Right ventricle myocardium superior (tissue), 1 donor: ENCODE measurements around the gene CDC123. TPM values are rescaled to one million over a fixed set of nuclear protein-coding genes. Genes with fewer than 3 reads are reported as not detected.
"Not testable (repeated sequence)": the region's sequence is repeated elsewhere in the genome, so short reads cannot be mapped to it uniquely, and the experiment has no call there.

ENCODE experiments used
- ATAC-seq: fragments of 200-7000 bp; cut with Tn5 transposase; one replicate; pipeline ENCODE4 v1.9.1; 2020; ENCODE audit warnings: mild to moderate bottlenecking; ENCODE audit not compliant: poor library complexity
- DNase-seq: peaks from one replicate; pipeline ENCODE4 v3.0.0-alpha.2; 2020
- intact Hi-C: fragments of 100-400 bp; cut with DNase I; formaldehyde crosslinking; loops from one replicate; pipeline ENCODE4 v1.11.2; 2022
- total RNA-seq: library from RNA; stranded (reverse); fragmentation: NEBNext Ultra II Directional; extraction: Animal tissue kit (Norgen Biotek cat#: 25700); gene quantifications from one replicate; pipeline ENCODE4 v1.2.1, GENCODE V29; 2021
- donor health status: DM: no; HTN: yes; CAD: no; lungs with severe emphysema.

CDC123 gene
- total RNA-seq, 1 donor from 2014 or later: 49.5 TPM

DNA sequence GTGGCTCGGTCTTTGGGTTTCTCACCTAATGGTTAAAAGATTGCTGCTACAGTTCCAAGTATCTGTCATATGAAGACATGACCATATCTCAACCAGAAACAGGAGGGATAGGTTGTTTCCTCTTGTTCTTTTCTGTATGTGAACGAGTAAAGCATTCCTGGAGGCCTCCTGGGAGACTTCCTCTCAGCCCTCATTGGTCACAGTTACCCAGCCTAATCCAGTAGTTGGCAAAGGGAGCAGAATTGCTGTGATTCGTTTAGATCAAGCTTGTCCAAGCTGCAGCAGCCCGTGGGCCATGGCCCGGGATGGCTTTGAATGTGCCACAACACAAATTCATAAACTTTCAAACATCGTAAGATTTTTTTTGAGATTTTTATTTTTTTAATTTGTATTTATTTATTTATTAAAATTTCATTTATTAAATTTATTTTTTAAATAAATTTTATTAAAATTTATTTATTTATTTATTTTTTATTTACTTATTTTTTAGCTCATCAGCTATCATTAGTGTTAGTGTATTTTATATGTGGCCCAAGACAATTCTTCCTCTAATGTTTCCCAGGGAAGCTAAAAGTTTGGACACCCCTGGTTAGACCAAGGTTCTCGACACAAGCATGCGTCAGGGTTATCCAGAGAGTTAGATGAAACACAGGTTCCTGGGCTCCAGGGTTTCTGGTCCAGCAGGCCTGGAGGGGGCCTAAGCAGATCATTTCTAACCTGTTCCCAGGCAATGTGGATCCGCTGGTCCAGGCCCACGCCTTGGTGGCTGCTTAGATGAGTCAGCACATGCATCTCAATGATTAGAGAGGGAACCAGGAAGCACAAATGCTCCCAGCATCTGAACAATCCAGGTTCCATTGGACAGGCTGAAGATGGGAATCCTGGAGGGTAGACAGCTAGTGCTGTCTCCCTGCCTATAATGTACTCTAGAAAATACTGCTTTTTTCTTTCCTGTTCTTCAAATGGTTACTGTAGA, 25.6 kb downstream of the CDC123 start:
- intact Hi-C loops: no loop called here
- ATAC-seq (no peak), DNase-seq (no peak)

DNA sequence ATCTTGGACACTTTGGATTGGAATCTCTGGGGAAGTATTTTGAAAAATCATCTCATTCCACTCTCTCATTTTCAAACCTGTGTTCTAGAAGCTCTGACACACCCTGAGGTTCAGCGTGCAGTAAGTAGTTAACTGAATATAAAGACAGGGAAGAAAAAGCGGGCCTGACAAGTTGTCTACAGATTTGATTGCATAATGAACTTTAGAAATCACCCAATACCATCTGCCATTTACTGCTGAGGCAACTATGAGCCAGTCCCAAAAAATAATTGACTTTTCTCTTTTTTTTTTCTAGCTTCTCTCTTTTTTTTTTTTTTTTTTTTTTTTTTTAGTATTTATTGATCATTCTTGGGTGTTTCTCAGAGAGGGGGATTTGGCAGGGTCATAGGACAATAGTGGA, 29.5 kb downstream of the CDC123 start:
- intact Hi-C loops: no loop called here

DNA sequence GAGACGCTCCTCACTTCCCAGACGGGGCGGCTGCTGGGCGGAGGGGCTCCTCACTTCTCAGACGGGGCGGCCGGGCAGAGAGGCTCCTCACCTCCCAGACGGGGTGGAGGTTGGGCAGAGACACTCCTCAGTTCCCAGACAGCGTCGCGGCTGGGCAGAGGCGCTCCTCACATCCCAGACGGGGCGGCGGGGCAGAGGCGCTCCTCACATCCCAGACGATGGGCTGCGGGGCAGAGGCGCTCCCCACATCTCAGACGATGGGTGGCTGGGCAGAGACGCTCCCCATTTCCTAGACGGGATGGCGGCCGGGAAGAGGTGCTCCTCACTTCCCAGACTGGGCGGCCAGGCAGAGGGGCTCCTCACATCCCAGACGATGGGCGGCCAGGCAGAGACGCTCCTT, 30.4 kb downstream of the CDC123 start:
- DNase-seq, intact Hi-C loops: not testable (repeated sequence)

More for the DNA sequence above, 29.5 kb downstream of the CDC123 start:
- ATAC-seq: no peak
- no peak for DNase-seq

DNA sequence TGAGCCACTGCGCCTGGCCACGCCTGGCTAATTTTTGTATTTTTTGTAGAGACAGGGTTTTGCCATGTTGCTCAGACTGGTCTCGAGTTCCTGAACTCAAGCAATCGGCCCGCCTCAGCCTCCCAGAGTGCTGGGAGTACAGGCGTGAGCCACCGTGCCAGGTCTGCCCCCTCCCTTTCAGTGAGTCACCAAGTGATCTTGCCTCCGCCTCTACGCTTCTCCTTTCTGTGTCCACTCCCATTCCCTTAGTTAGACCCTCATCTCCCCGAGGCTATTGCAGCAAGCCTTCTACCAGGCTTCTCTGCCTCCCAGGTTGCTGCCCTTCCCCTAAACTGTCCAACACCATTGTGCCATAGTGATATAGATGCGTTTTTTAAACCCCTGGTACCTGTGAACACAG, 32.9 kb downstream of the CDC123 start:
- intact Hi-C loops: no loop called here
- ATAC-seq (no peak), DNase-seq (no peak)

More for the DNA sequence above, 30.4 kb downstream of the CDC123 start:
- ATAC-seq: not testable (repeated sequence)

DNA sequence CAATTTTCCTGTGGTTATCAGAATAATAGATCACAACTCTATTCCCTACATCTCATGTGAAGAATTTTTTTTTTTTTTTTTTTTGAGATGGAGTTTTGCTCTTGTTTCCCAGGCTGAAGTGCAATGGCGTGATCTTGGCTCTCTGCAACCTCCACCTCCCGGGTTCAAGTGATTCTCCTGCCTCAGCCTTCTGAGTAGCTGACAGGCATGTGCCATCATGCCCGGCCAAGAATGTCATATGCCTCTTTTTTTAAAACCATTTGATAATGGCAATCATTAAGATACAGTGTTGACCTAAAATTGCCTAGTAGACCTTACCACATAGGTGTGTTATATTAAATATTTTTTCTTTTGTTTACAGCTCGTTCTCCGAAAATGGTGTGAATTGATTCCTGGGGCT, 38.7 kb downstream of the CDC123 start:
- ATAC-seq: peak; percentile 68
- DNase-seq, intact Hi-C loops: not testable (repeated sequence)

DNA sequence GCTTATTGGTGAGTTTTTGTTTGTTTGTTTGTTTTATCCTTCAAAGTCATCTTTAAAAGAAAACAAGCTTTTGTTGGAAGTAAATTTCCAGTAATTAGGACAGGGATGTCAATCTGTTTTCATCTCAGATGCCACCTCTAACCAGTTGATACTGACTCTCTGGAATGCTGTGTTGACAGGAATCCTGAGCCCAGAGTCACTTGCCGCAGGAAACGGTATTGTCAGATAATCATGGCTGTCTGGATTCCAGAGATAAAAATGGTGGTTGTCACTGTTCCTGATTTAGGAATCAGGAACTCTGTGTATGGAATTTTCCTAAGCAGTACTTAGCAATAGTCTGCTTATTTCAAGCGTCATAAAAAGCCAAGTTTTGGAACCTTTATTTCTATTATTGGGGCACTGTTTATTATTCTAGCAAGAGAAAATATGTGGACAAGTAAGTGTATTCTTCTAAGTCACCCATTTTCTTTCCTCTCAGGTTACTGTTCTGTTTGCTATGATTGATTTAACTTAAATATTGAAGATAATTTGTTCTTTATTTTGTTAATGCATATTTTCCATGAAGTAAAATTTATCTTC, 39.2 kb downstream of the CDC123 start:
- ATAC-seq (peak; percentile 89), DNase-seq (no peak)
- intact Hi-C loops: no loop called here

DNA sequence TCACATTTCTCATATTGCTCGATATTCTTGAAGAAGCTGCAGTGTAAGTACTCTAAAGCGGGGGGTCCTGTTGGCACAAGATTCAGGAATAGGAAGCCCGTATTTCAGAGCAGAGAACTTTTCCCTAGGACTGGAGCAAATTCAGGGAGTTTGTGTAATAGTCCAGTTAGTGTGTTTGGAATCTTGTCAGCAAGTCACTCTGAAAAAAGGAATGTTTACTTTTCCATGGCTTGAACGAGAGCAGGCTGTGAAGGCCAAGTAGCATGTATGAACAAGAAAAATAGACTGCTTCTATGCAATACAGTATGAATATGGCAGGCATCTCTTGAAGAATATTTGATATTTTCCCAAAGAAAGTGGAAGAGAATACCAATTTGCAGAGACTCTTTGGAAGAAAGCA, 39.8 kb downstream of the CDC123 start:
- intact Hi-C loops: no loop called here
- DNase-seq: no peak
- ATAC-seq: peak; percentile 21

DNA sequence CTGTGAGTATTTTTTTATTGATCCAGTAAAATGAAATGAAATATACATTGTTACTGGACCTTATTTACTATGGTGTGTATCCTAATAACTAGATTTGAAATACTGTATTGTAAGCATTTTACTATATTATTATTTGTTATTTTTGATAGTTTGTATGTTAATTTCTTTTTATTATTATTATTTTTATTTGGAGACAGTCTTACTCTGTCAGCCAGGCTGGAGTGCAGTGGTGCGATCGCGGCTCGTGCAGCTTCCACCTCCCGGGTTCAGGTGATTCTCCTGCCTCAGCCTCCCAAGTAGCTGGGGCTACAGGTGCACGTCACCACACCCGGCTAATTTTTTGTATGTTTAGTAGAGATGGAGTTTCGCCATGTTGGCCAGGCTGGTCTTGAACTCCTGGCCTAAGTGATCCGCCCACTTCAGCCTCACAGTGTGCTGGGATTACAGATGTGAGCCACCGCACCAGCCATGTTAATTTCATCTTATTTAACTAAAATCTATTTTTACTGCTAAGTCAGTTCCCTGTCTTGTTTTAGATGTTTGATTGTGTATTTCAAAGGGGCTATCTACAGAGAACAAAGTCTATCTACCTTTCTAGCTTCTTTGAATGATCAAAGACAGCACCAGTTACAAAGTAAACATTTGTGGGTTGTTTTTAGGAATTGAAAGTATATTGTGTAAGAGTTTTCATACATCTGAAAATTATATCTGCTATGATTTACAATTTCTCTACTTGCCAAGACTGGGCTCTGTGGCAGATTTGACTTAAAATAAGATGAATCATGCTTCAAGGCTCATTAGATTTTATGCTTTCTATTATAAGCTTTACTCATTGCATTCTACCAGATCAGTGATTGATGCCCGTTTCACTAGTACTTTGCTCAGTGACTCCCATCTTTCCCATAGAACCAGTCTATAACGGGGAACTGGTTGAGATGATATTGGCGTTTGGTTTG, 41.6 kb downstream of the CDC123 start:
- no peak for ATAC-seq
- intact Hi-C loops: no loop called here
- no peak for DNase-seq

DNA sequence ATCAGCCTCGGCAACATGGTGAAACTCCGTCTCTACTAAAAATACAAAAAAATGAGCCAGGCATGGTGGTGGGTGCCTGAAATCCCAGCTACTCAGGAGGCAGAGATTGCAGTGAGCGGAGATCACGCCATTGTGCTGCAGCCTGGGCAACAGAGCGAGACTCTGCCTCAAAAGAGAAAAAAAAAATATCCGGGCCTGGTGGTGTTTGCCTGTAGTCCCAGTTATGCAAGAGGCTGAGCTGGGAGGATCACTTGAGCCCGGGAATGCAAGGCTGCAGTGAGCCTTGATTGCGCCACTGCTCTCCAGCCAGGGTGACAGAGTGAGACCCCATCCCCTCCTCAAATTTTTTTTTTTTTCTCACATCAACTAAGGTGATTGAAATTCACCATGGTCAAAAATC, 42.8 kb downstream of the CDC123 start:
- ATAC-seq (no peak), DNase-seq (no peak)
- intact Hi-C loops: no loop called here

DNA sequence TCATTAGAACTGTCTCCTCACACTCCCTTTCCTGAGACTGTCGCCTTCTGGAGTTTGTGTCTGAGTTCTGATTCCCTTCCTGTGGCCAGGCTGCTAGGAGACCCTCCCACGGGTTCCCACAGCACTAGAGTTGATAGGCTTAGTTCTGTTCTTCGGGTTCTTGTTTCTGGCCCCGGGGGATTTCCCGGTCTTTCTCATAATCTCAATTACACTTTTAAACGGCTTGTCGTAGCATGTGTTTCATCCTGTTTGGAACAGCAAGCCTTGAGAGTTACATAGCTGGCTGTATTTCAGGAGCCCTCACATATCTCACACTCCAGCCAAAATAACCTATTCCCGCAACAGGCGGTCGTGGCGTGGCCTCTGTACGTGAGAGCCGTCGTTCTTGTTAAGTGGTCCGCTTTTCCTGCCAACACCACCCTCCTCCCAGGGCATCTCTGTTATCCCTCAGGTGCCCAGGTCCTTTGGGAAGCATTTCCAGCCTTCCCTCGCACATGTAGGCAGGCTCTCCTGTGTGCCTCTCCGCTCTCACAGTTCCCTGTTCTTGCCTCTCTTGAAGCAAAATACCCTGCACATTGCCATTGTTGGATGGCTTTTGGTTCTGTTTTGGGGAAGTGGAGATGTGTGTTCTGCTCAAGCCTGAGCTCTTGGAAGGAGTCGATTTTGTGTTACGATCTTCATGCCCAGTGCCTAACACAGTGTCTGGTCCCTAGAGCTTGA, 46.0 kb downstream of the CDC123 start:
- intact Hi-C loops: no loop called here
- DNase-seq: peak; percentile 62
- peak; percentile 86 for ATAC-seq

DNA sequence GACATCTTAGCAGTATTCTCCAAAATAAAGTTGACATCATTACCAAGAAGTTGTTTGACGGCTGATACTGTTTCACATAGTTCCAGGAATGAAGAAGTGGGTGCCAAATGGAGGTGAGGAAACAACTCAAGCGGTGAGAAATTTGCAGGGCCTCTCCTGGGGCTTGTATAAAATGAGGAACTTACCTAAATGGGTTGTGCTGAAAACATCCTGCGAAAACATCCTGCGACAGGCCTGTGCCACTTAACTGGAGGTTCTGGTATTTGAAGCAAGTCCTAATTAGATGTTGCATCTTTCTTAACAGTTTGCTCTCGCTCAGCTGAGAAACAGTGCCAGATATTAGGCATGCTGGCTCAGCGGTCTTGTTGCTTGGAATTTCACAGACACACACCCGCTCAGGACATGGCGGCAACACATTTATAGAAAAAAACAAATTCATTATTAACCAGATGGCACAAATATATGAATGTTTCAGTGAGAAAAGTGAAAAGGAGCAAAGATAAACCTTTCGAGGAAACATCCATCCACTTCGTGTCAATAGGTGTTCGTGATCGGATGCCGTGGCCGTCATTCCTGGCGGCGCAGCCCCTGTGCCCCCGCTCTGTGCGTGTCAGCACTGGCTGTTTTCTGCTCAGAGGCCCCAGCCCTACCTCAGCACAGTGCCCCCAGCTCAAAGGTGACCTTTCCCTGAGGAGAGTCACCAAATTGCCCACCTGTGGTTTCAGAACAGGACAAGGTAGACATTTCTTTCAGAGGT, 48.1 kb downstream of the CDC123 start:
- ATAC-seq (no peak), DNase-seq (no peak)
- intact Hi-C loops: no loop called here

DNA sequence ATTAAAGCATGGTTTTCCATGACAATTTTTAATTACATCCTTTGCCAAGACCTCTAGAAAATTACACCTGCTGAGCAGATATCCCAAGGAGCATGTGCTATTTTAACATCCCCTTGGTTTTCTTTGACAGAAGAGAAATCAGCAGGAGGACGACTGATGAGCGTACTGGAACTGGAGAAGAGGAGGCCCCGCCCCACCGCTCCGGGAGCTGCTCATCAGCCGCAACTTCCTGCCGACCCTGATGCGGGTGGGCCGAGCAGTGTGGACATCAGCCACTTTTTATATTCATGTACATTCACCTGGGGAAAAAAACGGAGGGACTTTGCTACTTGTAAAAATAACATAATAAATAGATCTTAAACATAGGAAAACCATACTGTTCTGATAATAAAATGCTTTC, 54.2 kb downstream of the CDC123 start:
- ATAC-seq (no peak), DNase-seq (peak; percentile 23)
- intact Hi-C loops: no loop called here

DNA sequence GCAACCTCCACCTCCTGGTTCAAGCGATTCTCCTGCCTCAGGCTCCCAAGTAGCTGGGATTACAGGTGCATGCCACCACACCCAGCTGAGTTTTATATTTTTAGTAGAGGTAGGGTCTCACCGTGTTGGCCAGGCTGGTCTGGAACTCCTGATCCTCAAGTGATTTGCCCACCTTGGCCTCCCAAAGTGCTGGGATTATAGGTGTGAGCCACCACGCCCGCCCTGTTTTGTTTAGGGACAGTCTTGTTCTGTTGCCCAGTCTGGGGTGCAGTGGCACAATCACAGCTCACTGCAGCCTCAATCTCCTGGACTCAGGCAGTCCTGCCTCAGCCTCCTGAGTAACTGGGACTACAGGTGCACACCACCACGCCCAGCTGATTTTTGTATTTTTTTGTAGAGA, 54.7 kb downstream of the CDC123 start:
- intact Hi-C loops, DNase-seq, ATAC-seq: not testable (repeated sequence)

DNA sequence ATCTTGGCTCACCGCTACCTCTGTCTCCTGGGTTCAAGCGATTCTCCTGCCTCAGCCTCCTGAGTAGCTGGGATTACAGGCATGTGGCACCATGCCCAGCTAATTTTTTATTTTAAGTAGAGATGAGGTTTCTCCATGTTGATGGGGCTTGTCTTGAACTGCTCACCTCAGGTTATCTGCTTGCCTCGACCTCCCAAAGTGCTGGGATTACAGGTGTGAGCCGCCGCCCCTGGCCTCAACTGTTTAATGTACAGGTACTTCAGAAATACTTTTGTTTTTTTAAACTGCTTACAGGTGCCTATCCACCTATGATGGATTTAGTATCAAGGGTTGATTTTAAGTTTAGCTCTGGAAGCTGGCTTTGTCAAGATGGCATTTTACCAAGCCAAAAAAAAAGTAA, 55.6 kb downstream of the CDC123 start:
- DNase-seq (no peak), ATAC-seq (no peak)
- intact Hi-C loops: no loop called here

DNA sequence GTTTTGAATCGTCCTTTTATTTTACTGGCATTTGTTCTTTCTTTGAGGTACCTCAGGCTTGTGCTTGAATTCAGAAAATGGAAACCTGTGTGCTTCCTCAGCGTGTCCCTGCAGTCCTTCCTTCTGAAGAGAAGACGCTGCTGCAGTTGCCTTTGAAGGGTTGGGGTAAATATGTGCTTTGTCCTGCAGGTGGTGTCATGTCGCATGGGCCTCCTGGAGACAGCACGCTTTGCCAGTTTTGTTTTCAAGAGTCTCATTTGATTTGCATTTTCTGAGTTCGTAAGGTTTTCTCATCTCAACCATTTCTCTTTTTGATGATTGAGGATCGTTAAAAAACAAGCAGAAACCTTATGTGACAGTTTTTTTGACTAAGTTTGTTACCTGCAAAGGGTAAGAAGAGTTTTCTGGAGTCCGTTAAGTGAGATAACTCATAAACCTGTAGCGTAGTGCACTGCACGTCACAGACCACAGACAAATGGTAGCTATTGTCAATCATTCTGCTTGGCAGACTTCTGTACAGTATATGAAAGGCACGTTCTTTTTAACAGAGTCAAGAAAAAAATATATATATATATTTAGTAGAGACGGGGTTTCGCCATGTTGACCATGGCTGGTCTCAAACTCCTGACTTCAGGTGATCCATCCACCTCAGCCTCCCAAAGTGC, 57.0 kb downstream of the CDC123 start:
- ATAC-seq (no peak), DNase-seq (no peak)
- intact Hi-C loops: no loop called here

DNA sequence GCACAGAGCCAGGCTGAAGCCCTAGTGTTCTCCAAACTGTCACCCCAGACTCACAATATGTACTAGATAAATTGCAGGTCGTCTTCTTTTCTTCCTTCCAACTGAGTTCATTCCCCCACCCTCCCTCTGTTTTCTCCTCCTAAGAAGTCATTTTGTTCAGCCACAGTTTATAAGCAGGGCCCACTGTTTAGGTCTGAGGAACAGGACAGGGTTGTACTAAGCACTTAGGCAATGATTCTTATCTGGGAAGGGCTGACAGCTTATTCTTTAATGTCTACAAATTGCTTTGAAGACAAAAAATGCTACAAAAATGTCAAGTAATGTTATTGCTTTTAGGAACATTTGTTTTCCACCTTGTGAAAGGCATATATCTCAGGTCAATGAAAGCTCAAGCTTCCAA, 59.1 kb downstream of the CDC123 start:
- intact Hi-C loops: no loop called here
- ATAC-seq: no peak
- no peak for DNase-seq

DNA sequence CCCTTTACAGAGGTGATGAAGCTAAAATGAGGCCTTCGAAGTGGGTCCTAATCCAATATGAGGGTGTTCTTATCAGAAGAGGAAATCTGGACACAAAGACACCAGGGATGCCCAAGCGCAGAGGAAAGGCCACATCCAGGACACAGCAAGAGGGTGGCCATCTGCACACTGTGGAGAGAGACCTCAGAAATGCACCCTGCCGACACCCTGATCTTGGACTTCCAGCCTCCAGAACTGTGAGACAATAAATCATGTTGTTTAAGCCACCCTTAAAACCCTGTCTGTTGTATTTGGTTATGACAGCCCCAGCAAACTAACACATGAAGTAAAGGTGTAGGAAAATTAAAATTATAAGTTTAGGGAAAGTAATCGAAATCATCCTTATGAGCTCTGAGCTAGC, 64.0 kb downstream of the CDC123 start:
- DNase-seq: no peak
- intact Hi-C loops: loop anchor here (5.0 to 10.0 kb wide), 3 partner anchors 397 to 645 kb away; no protein-coding TSS in a partner anchor
- no peak for ATAC-seq
